PFSK-1 (cell line): Measurements from ENCODE around the gene SF3A1.
A peak's percentile ranks its signal among the peaks of the same experiment; 100 is the strongest.

Experiments used
- FOXP2 ChIP-seq: optimal IDR thresholded peaks from 2 replicates; pipeline ENCODE3; 2011; ENCODE audit warnings: borderline replicate concordance, control low read depth, inconsistent platforms; ENCODE audit not compliant: insufficient read depth; ENCODE audit errors: extremely low read length, extremely low read depth
- POLR2AphosphoS5 ChIP-seq: IDR thresholded peaks from 2 replicates; pipeline ENCODE4 v1.6.1; 2012; ENCODE audit warnings: low read depth, mild to moderate bottlenecking, control low read depth, low read length, moderate library complexity
- REST ChIP-seq, 2 experiments: IDR thresholded peaks; 2 replicates each; pipeline versions ENCODE4 v1.6.1 to v1.8.0; 2011 to 2012; ENCODE audit warnings: low read depth in 2 of 2, low read length in 2 of 2, control low read depth in 1 of 2, inconsistent platforms in 1 of 2, mild to moderate bottlenecking in 1 of 2, moderate library complexity in 1 of 2; ENCODE audit not compliant: insufficient read depth in 1 of 2
- SIN3A ChIP-seq: IDR thresholded peaks from 2 replicates; pipeline ENCODE4 v1.6.1; 2012; ENCODE audit warnings: mild to moderate bottlenecking, low read length, moderate library complexity, borderline replicate concordance; ENCODE audit not compliant: insufficient read depth
- TAF1 ChIP-seq: IDR thresholded peaks from 2 replicates; pipeline ENCODE4 v1.6.1; 2012; ENCODE audit warnings: low read length, control low read depth, borderline replicate concordance; ENCODE audit not compliant: insufficient read depth

Gene SF3A1

GRCh38 chr22:30393885-30394284 is 37.2 kb upstream of the SF3A1 start:
- TF ChIP-seq REST (IDR thresholded peaks at IDR 0.05; ENCODE audit: insufficient read depth in 1 of 2, low read depth in 2 of 2, low read length in 2 of 2) (no peak), FOXP2 (no peak), POLR2AphosphoS5 (no peak), TAF1 (no peak), SIN3A (no peak)

GRCh38 chr22:30393322-30393680 is 36.6 kb upstream of the SF3A1 start:
- no peak for TF ChIP-seq TAF1
- no peak for TF ChIP-seq POLR2AphosphoS5
- TF ChIP-seq REST (IDR thresholded peaks at IDR 0.05; ENCODE audit: insufficient read depth in 1 of 2, low read depth in 2 of 2, low read length in 2 of 2) = no peak
- TF ChIP-seq FOXP2 = no peak
- TF ChIP-seq SIN3A = no peak

GRCh38 chr22:30392661-30393321 is 36.1 kb upstream of the SF3A1 start:
- TF ChIP-seq TAF1 = no peak
- no peak for TF ChIP-seq FOXP2
- no peak for TF ChIP-seq SIN3A

- TF ChIP-seq POLR2AphosphoS5 (no peak), FOXP2 (no peak), SIN3A (no peak), TAF1 (no peak), REST (IDR thresholded peaks at IDR 0.05; ENCODE audit: insufficient read depth in 1 of 2, low read depth in 2 of 2, low read length in 2 of 2) (no peak)
Observed at GRCh38 chr22:30390974-30391691, 34.4 kb upstream of the SF3A1 start.

GRCh38 chr22:30386960-30387827 is 30.5 kb upstream of the SF3A1 start, which contains the start of gene RNF215:
RNF215 (minus strand) TSS chr22:30387411; CDS start chr22:30387313, 98 bp downstream.
- peak; percentile 45 for TF ChIP-seq FOXP2
- TF ChIP-seq TAF1 = peak; percentile 16; the same call in 1 of the 2 replicates
- no peak for TF ChIP-seq SIN3A
- TF ChIP-seq POLR2AphosphoS5 = peak; percentile 22; the same call in 1 of the 2 replicates

- TF ChIP-seq POLR2AphosphoS5 (no peak), SIN3A (no peak), TAF1 (no peak), REST (IDR thresholded peaks at IDR 0.05; ENCODE audit: insufficient read depth in 1 of 2, low read depth in 2 of 2, low read length in 2 of 2) (no peak), FOXP2 (no peak)
Observed at GRCh38 chr22:30386608-30386959, 29.9 kb upstream of the SF3A1 start.
